CD4-positive, alpha-beta T cell treated with Interleukin-10 for 1 hour (primary cell): Measurements from ENCODE around the gene LEMD1.
"Not testable (repeated sequence)": the region's sequence is repeated elsewhere in the genome, so short reads cannot be mapped to it uniquely, and the experiment has no call there.

ENCODE experiments used
- DNase-seq: peaks from one replicate; pipeline ENCODE4 v3.0.0-alpha.2; 2020

LEMD1 gene

GRCh38 chr1:205376739-205377138 is 45.1 kb downstream of the LEMD1 start:
- DNase-seq, result no peak

- no peak for DNase-seq
Observed at GRCh38 chr1:205375835-205376545, 45.9 kb downstream of the LEMD1 start.

- no peak for DNase-seq
Observed at GRCh38 chr1:205374210-205375078, 47.4 kb downstream of the LEMD1 start.

- no peak for DNase-seq
Observed at GRCh38 chr1:205373798-205374175, 48.1 kb downstream of the LEMD1 start.

- no peak for DNase-seq
Observed at GRCh38 chr1:205373022-205373797, 48.6 kb downstream of the LEMD1 start.

- DNase-seq, result no peak
Observed at GRCh38 chr1:205371871-205372660, 49.8 kb downstream of the LEMD1 start.

GRCh38 chr1:205370780-205371179 is 51.1 kb downstream of the LEMD1 start:
- no peak for DNase-seq

- DNase-seq, result no peak
Observed at GRCh38 chr1:205369701-205370123, 52.1 kb downstream of the LEMD1 start.

GRCh38 chr1:205368478-205368877 is 53.4 kb downstream of the LEMD1 start:
- DNase-seq, result no peak

GRCh38 chr1:205365945-205366463 is 55.9 kb downstream of the LEMD1 start:
- DNase-seq, result no peak

GRCh38 chr1:205365086-205365485 is 56.8 kb downstream of the LEMD1 start:
- not testable (repeated sequence) for DNase-seq

GRCh38 chr1:205360891-205361290 is 61.0 kb downstream of the LEMD1 start:
- no peak for DNase-seq

- DNase-seq, result no peak
Observed at GRCh38 chr1:205359771-205360565, 61.9 kb downstream of the LEMD1 start.

- DNase-seq, result no peak
Observed at GRCh38 chr1:205358579-205358978, 63.3 kb downstream of the LEMD1 start.

- no peak for DNase-seq
Observed at GRCh38 chr1:205357567-205357966, 64.3 kb downstream of the LEMD1 start.

- DNase-seq, result no peak
Observed at GRCh38 chr1:205356440-205357139, 65.3 kb downstream of the LEMD1 start, which contains the start of gene KLHDC8A. KLHDC8A (minus strand) TSS chr1:205356922; CDS start chr1:205343604, 13,318 bp downstream.

GRCh38 chr1:205355075-205355453 is 66.8 kb downstream of the LEMD1 start:
- no peak for DNase-seq

GRCh38 chr1:205354259-205355074 is 67.4 kb downstream of the LEMD1 start:
- peak; percentile 70 for DNase-seq

- no peak for DNase-seq
Observed at GRCh38 chr1:205353612-205354011, 68.2 kb downstream of the LEMD1 start.

GRCh38 chr1:205353191-205353590 is 68.7 kb downstream of the LEMD1 start:
- DNase-seq, result no peak
